ENCODE measurements around the gene POLR3A. TPM values are rescaled to one million over a fixed set of nuclear protein-coding genes. Genes with fewer than 3 reads are reported as not detected.

POLR3A gene
- total and polyA plus RNA-seq, 2 of the 13 experiments (the other 11 are each of a cell fraction or from before 2014, with no cell fraction given) = 13.6 to 19.2 TPM

DNA sequence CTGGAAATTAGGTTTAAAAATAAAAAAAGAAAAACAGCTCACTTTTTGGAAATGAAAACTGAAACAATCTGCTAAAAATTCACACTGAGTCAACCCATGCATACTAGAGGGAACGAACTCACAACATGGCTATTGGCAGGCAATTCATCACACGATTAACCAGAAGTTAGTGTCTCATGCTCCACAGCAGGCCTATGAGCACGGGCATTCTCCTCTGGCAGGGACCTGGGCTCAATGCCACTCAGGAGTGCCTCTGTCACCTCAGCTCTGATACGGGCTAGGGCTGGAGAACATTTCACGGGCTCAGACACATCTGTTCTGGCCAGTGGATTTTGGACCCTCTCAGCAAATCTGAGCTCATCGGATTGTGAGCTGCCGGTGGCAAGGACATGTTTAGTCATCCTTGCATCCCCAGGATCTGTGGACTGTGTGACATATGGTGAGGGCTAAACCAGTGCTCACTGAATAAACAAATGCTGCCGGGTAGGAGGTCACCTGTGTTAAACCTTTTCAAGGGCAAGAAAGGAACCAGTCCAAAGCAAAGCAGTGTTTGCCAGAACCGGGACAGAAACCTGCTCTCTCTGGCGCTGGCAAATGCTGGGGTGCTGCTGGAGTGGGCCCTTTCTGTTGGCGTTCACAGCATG is 40.1 kb downstream of the POLR3A start (continued):
- TF ChIP-seq, protein P1, sequence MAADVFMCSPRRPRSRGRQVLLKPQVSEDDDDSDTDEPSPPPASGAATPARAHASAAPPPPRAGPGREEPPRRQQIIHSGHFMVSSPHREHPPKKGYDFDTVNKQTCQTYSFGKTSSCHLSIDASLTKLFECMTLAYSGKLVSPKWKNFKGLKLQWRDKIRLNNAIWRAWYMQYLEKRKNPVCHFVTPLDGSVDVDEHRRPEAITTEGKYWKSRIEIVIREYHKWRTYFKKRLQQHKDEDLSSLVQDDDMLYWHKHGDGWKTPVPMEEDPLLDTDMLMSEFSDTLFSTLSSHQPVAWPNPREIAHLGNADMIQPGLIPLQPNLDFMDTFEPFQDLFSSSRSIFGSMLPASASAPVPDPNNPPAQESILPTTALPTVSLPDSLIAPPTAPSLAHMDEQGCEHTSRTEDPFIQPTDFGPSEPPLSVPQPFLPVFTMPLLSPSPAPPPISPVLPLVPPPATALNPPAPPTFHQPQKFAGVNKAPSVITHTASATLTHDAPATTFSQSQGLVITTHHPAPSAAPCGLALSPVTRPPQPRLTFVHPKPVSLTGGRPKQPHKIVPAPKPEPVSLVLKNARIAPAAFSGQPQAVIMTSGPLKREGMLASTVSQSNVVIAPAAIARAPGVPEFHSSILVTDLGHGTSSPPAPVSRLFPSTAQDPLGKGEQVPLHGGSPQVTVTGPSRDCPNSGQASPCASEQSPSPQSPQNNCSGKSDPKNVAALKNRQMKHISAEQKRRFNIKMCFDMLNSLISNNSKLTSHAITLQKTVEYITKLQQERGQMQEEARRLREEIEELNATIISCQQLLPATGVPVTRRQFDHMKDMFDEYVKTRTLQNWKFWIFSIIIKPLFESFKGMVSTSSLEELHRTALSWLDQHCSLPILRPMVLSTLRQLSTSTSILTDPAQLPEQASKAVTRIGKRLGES (CRISPR knock-in tag; IDR thresholded peaks at IDR 0.05; ENCODE audit: borderline replicate concordance) = no peak
- TF ChIP-seq ZZZ3 (CRISPR knock-in tag; IDR thresholded peaks at IDR 0.05; ENCODE audit: borderline replicate concordance) = no peak
- TF ChIP-seq MEIS1 (CRISPR knock-in tag; IDR thresholded peaks at IDR 0.05; ENCODE audit: borderline replicate concordance) = no peak
- peak; percentile 77; the same call in 1 of the 2 replicates for TF ChIP-seq ZNF788 (CRISPR knock-in tag; IDR thresholded peaks at IDR 0.05; ENCODE audit: borderline replicate concordance)
- no peak for TF ChIP-seq ZKSCAN5 (CRISPR knock-in tag; IDR thresholded peaks at IDR 0.05)
- TF ChIP-seq ZNF713 (CRISPR knock-in tag; IDR thresholded peaks at IDR 0.05) = peak; percentile 92; the same call in 1 of the 2 replicates
- peak; percentile 73; the same call in 1 of the 2 replicates for TF ChIP-seq KDM5B (CRISPR knock-in tag; IDR thresholded peaks at IDR 0.05; ENCODE audit: borderline replicate concordance)
- TF ChIP-seq MIXL1 (CRISPR knock-in tag; IDR thresholded peaks at IDR 0.05) = peak; percentile 40
- TF ChIP-seq, protein P2, sequence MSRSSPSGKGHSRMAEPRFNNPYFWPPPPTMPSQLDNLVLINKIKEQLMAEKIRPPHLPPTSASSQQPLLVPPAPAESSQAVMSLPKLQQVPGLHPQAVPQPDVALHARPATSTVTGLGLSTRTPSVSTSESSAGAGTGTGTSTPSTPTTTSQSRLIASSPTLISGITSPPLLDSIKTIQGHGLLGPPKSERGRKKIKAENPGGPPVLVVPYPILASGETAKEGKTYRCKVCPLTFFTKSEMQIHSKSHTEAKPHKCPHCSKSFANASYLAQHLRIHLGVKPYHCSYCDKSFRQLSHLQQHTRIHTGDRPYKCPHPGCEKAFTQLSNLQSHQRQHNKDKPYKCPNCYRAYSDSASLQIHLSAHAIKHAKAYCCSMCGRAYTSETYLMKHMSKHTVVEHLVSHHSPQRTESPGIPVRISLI (CRISPR knock-in tag; IDR thresholded peaks at IDR 0.05; ENCODE audit: borderline replicate concordance) = no peak
- peak; percentile 87; the same call in 1 of the 2 replicates for TF ChIP-seq ZBTB20 (CRISPR knock-in tag; IDR thresholded peaks at IDR 0.05; ENCODE audit: borderline replicate concordance, low read depth)
- no peak for TF ChIP-seq ZNF230 (CRISPR knock-in tag; IDR thresholded peaks at IDR 0.05)
- TF ChIP-seq ZBTB38 (CRISPR knock-in tag; IDR thresholded peaks at IDR 0.05) = peak; percentile 61; the same call in 1 of the 2 replicates
- TF ChIP-seq ZNF775 (CRISPR knock-in tag; IDR thresholded peaks at IDR 0.05; ENCODE audit: borderline replicate concordance) = no peak
- TF ChIP-seq FOXJ3 (CRISPR knock-in tag; IDR thresholded peaks at IDR 0.05; ENCODE audit: borderline replicate concordance) = peak; percentile 63; the same call in 1 of the 2 replicates
- no peak for TF ChIP-seq RFXAP (CRISPR knock-in tag; IDR thresholded peaks at IDR 0.05; ENCODE audit: borderline replicate concordance)
- no peak for TF ChIP-seq NBN (conservative IDR thresholded peaks at IDR 0.05)
- TF ChIP-seq SYNCRIP (IDR thresholded peaks at IDR 0.05; ENCODE audit: insufficient read depth, low read depth, low read length) = no peak
- TF ChIP-seq, protein P3, sequence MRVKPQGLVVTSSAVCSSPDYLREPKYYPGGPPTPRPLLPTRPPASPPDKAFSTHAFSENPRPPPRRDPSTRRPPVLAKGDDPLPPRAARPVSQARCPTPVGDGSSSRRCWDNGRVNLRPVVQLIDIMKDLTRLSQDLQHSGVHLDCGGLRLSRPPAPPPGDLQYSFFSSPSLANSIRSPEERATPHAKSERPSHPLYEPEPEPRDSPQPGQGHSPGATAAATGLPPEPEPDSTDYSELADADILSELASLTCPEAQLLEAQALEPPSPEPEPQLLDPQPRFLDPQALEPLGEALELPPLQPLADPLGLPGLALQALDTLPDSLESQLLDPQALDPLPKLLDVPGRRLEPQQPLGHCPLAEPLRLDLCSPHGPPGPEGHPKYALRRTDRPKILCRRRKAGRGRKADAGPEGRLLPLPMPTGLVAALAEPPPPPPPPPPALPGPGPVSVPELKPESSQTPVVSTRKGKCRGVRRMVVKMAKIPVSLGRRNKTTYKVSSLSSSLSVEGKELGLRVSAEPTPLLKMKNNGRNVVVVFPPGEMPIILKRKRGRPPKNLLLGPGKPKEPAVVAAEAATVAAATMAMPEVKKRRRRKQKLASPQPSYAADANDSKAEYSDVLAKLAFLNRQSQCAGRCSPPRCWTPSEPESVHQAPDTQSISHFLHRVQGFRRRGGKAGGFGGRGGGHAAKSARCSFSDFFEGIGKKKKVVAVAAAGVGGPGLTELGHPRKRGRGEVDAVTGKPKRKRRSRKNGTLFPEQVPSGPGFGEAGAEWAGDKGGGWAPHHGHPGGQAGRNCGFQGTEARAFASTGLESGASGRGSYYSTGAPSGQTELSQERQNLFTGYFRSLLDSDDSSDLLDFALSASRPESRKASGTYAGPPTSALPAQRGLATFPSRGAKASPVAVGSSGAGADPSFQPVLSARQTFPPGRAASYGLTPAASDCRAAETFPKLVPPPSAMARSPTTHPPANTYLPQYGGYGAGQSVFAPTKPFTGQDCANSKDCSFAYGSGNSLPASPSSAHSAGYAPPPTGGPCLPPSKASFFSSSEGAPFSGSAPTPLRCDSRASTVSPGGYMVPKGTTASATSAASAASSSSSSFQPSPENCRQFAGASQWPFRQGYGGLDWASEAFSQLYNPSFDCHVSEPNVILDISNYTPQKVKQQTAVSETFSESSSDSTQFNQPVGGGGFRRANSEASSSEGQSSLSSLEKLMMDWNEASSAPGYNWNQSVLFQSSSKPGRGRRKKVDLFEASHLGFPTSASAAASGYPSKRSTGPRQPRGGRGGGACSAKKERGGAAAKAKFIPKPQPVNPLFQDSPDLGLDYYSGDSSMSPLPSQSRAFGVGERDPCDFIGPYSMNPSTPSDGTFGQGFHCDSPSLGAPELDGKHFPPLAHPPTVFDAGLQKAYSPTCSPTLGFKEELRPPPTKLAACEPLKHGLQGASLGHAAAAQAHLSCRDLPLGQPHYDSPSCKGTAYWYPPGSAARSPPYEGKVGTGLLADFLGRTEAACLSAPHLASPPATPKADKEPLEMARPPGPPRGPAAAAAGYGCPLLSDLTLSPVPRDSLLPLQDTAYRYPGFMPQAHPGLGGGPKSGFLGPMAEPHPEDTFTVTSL (CRISPR knock-in tag; IDR thresholded peaks at IDR 0.05; ENCODE audit: borderline replicate concordance) = peak; percentile 89; the same call in 1 of the 2 replicates
- TF ChIP-seq HNF4G (IDR thresholded peaks at IDR 0.05; ENCODE audit: borderline replicate concordance, low read depth, low read length) = no peak
- peak; percentile 82 for TF ChIP-seq HNF4G (CRISPR knock-in tag; IDR thresholded peaks at IDR 0.05; ENCODE audit: borderline replicate concordance, low read depth)
